Endothelial cell of umbilical vein (primary cell): ENCODE data around the gene PRKCD. TPM values are rescaled to one million over a fixed set of nuclear protein-coding genes. Genes with fewer than 3 reads are reported as not detected.

Source experiments
- BruUV-seq: library from RNA; stranded (reverse); fragments of 400-500 nt; replicated peaks from 2 replicates; lab custom pipeline; 2021; lab: Mats Ljungman, UMichigan
- CTCF ChIA-PET: fragments of 300-600, 350-600 bp; sonication (Branson Sonifier 250); formaldehyde crosslinking; loops from one replicate; lab custom pipeline; 2021; ENCODE audit warnings: antibody characterized with exemption, inconsistent platforms; lab: Charles Lee
- POLR2A ChIA-PET: fragments of 300-600, 350-600 bp; sonication (Branson Sonifier 250); formaldehyde crosslinking; loops from one replicate; lab custom pipeline; 2021; ENCODE audit warnings: antibody characterized with exemption, inconsistent platforms; lab: Charles Lee
- DNase-seq: peaks from one replicate; pipeline ENCODE4 v3.0.0-alpha.2; 2011; ENCODE audit warnings: low read depth, low spot score
- FAIRE-seq: peaks from 2 replicates; lab custom pipeline; 2011; peaks lifted over from hg19 to GRCh38; lab: Jason Lieb, UNC
- H2AFZ ChIP-seq: 2 replicates; pipeline ENCODE4 v1.6.0; 2012; ENCODE audit warnings: low read depth, low read length, control low read depth, inconsistent platforms
- H3K27ac ChIP-seq: 2 replicates; pipeline ENCODE4 v1.5.1; 2011; ENCODE audit warnings: low read depth, mild to moderate bottlenecking, control low read depth, low read length, moderate library complexity; ENCODE audit not compliant: insufficient read depth
- H3K27me3 ChIP-seq, 2 experiments: 2 replicates each; pipeline versions ENCODE4 v1.6.0 to v1.6.1; 2011; ENCODE audit warnings: low read length in 2 of 2, mixed read lengths in 1 of 2; ENCODE audit not compliant: control insufficient read depth in 2 of 2, insufficient read depth in 2 of 2
- H3K36me3 ChIP-seq, 2 experiments: 2 replicates in 1 of 2; 3 replicates in 1 of 2; pipeline ENCODE4 v1.5.1; 2011; ENCODE audit warnings: low read length in 2 of 2, mild to moderate bottlenecking in 1 of 2, moderate library complexity in 1 of 2; ENCODE audit not compliant: control insufficient read depth in 2 of 2, insufficient read depth in 2 of 2; ENCODE audit errors: extremely low read depth in 1 of 2
- H3K4me1 ChIP-seq: 3 replicates; pipeline ENCODE4 v1.5.1; 2011; ENCODE audit warnings: mild to moderate bottlenecking, low read length; ENCODE audit not compliant: control insufficient read depth, insufficient read depth; ENCODE audit errors: extremely low read depth
- H3K4me2 ChIP-seq: 2 replicates; pipeline ENCODE4 v1.6.1; 2011; ENCODE audit warnings: low read length, control low read depth, mixed read lengths; ENCODE audit not compliant: insufficient read depth
- H3K4me3 ChIP-seq, 3 experiments: fragments of 200-600 bp in 1 of 3; sonication (generic), shearing (Covaris generic) in 1 of 3; replicated peaks in 1 of 3; 2 replicates each; pipeline ENCODE4 v1.5.1; 2011 to 2016; ENCODE audit warnings: control low read depth in 3 of 3, low read length in 3 of 3, mild to moderate bottlenecking in 2 of 3, inconsistent platforms in 1 of 3, low read depth in 1 of 3, moderate library complexity in 1 of 3; ENCODE audit not compliant: insufficient read depth in 1 of 3
- H3K79me2 ChIP-seq: 2 replicates; pipeline ENCODE4 v1.6.0; 2012; ENCODE audit warnings: low read length, inconsistent platforms; ENCODE audit not compliant: control insufficient read depth, insufficient read depth
- H3K9ac ChIP-seq: replicated peaks from 2 replicates; pipeline ENCODE3; 2011; ENCODE audit warnings: low read length, control low read depth; ENCODE audit not compliant: insufficient read depth; ENCODE audit errors: extremely low read depth
- H3K9me1 ChIP-seq: replicated peaks from 3 replicates; pipeline ENCODE4 v1.6.0; 2011; ENCODE audit warnings: mild to moderate bottlenecking, low read length; ENCODE audit not compliant: control insufficient read depth, insufficient read depth; ENCODE audit errors: extremely low read depth
- H3K9me3 ChIP-seq: replicated peaks from 2 replicates; pipeline ENCODE4 v1.5.1; 2012; ENCODE audit warnings: low read length, inconsistent platforms; ENCODE audit not compliant: control insufficient read depth, insufficient read depth
- H4K20me1 ChIP-seq: replicated peaks from 2 replicates; pipeline ENCODE3; 2011; ENCODE audit warnings: mild to moderate bottlenecking, low read length; ENCODE audit not compliant: control insufficient read depth, insufficient read depth; ENCODE audit errors: extremely low read depth
- CTCF ChIP-seq, 2 donors: IDR thresholded peaks; 1 replicate in 1 of 2; 2 replicates in 1 of 2; pipeline ENCODE4 v1.5.1; 2011; ENCODE audit warnings: low read length in 2 of 2, mild to moderate bottlenecking in 2 of 2, moderate library complexity in 2 of 2, control low read depth in 1 of 2, inconsistent platforms in 1 of 2, low read depth in 1 of 2; ENCODE audit not compliant: insufficient read depth in 1 of 2; ENCODE audit errors: extremely low read depth in 1 of 2
- EZH2 ChIP-seq: IDR thresholded peaks from 2 replicates; pipeline ENCODE4 v1.6.1; 2012; ENCODE audit warnings: borderline replicate concordance, low read depth, mild to moderate bottlenecking, moderate library complexity, low read length, inconsistent platforms; ENCODE audit not compliant: severe bottlenecking
- FOS ChIP-seq: IDR thresholded peaks from 2 replicates; pipeline ENCODE4 v1.6.1; 2011; ENCODE audit warnings: mild to moderate bottlenecking, low read length, moderate library complexity, borderline replicate concordance; ENCODE audit not compliant: insufficient read depth
- GATA2 ChIP-seq: IDR thresholded peaks from 2 replicates; pipeline ENCODE4 v1.7.0; 2011; ENCODE audit warnings: low read depth, mild to moderate bottlenecking, moderate library complexity, mixed read lengths, low read length; ENCODE audit not compliant: insufficient read length, insufficient read depth
- JUN ChIP-seq: IDR thresholded peaks from 2 replicates; pipeline ENCODE4 v1.6.1; 2011; ENCODE audit warnings: borderline replicate concordance, low read depth; ENCODE audit not compliant: insufficient read length, insufficient read depth
- MAX ChIP-seq: IDR thresholded peaks from 2 replicates; pipeline ENCODE4 v1.6.1; 2011; ENCODE audit not compliant: insufficient read depth, insufficient read length
- MYC ChIP-seq: IDR thresholded peaks from one replicate; pipeline ENCODE4 v1.6.1; 2011; ENCODE audit warnings: mild to moderate bottlenecking, low read depth, low read length
- POLR2A ChIP-seq: IDR thresholded peaks from 2 replicates; pipeline ENCODE4 v1.6.1; 2012; ENCODE audit warnings: low read depth, mild to moderate bottlenecking, control low read depth, low read length
- POLR2AphosphoS5 ChIP-seq: IDR thresholded peaks from 2 replicates; pipeline ENCODE4 v1.6.1; 2012; ENCODE audit warnings: low read depth, mild to moderate bottlenecking, control low read depth, low read length, moderate library complexity; ENCODE audit not compliant: insufficient read depth
- dilution Hi-C: fragments of 300-500 bp; cut with MboI; formaldehyde crosslinking; loops from one replicate; pipeline ENCODE4 v1.15.0; 2019; ENCODE audit warnings: low sequenced_read_pairs; ENCODE audit not compliant: extremely low pct_ligation_motif_present
- intact Hi-C: fragments of 100-400 bp; cut with micrococcal nuclease; formaldehyde crosslinking; loops from one replicate; pipeline ENCODE4 v1.10.0; 2022
- polyA plus RNA-seq, 4 experiments: library from polyadenylated mRNA; depleted of rRNA in 3 of 4; stranded (reverse) in 3 of 4; unstranded in 1 of 4; fragments of >200 nt; gene quantifications; 2 replicates each; pipeline versions ENCODE4 v1.2.1 to v1.2.3, GENCODE V29; 2011 to 2012; ENCODE audit warnings: missing spikeins in 1 of 4
- total RNA-seq: library from RNA; stranded (reverse); gene quantifications from 2 replicates; pipeline ENCODE4 v1.2.3, GENCODE V29; 2021

The PRKCD gene
- total and polyA plus RNA-seq, 2 donors (not counting 3 experiments of a cell fraction or from before 2014, with no cell fraction given), result 15.5 to 19.0 TPM

GRCh38 chr3:53140847-53141845 lies 19.9 kb upstream of the PRKCD start:
- DNase-seq, result no peak
- H3K79me2 ChIP-seq, result no peaks in the 10 kb centered on the region
- BruUV-seq, result no TSS peak
- H3K4me2 ChIP-seq, result no peak overlapping the region
- H3K9me1 ChIP-seq, result no peaks in the 10 kb centered on the region
- no peak overlapping the region for H3K27ac ChIP-seq
- H3K9ac ChIP-seq, result no peak overlapping the region
- TF ChIP-seq GATA2, result no peak
- no peak for TF ChIP-seq FOS
- TF ChIP-seq JUN, result no peak
- no peak for TF ChIP-seq MYC
- no peak for TF ChIP-seq POLR2AphosphoS5
- TF ChIP-seq MAX, result no peak
- TF ChIP-seq CTCF (IDR thresholded peaks at IDR 0.05; ENCODE audit: extremely low read depth in 1 of 2, insufficient read depth in 1 of 2, low read depth in 1 of 2, low read length in 2 of 2), result no peak
- no peak for TF ChIP-seq POLR2A
- no peak for TF ChIP-seq EZH2
- H3K4me3 ChIP-seq, result no peak overlapping the region
- dilution Hi-C loops (no loop called here), intact Hi-C loops (no loop called here)
- H2AFZ ChIP-seq, result no peak overlapping the region
- POLR2A ChIA-PET, result no interaction called here
- H3K27me3 ChIP-seq, result no peaks in the 10 kb centered on the region
- no peaks in the 10 kb centered on the region for H3K4me1 ChIP-seq
- peak; percentile 55 for FAIRE-seq
- CTCF ChIA-PET, result interaction anchor here (0.7 to 3.4 kb wide), 5 partner anchors 18 to 55 kb away, joined by 3 to 21 read pairs (median 3); partner anchors contain the start of gene PRKCD
- no peaks in the 10 kb centered on the region for H4K20me1 ChIP-seq
- H3K9me3 ChIP-seq, result no peaks in the 10 kb centered on the region
- H3K36me3 ChIP-seq, result no peaks in the 10 kb centered on the region
